DOHH2 (cell line): ENCODE results near the gene SLC6A3.

Experiments used
- EZH2phosphoT487 ChIP-seq: fragments of 200-600 bp; sonication (generic); IDR thresholded peaks from 2 replicates; pipeline ENCODE4 v1.6.1; 2017; ENCODE audit warnings: borderline replicate concordance, mild to moderate bottlenecking, antibody characterized with exemption, low read length, moderate library complexity, mixed read lengths
- TF ChIP-seq, protein P1 (sequence below): fragments of 200-600 bp; sonication (generic); IDR thresholded peaks from one replicate; pipeline ENCODE4 v1.5.1; 2014; ENCODE audit warnings: antibody characterized with exemption, mild to moderate bottlenecking, low read depth, low read length; ENCODE audit not compliant: poor library complexity, severe bottlenecking

DNA sequence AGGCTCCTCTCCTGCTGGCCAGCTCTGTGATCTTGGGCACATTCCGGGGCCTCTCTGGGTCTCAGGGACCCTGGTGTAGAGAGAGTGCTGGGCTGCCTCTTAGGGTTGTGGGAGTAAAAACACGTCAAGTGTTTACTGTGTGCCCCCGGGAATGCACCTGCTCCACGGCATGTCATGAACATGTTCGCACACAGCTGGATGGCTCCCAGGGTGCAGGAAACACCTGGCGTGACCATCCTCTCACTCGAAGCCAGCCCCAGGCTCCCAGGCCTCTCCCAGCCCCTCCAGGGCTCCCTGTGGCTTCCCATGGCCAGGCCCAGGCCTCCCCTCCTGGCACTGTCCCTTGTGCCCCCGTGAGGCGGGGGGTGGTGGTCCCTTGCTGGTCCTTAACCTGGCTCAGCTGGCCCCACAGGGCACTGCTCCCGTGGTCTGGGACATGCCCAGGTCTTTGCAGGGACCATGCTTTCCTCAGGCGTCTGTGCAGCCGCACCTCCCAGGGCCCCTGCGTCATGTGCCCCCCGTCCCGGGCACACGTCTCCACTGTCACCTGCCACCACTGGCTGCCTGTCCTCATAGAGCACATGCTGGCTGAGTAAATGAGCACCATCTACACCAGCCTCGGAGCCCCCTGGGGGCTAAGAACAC lies 44.9 kb downstream of the SLC6A3 start:
- TF ChIP-seq, protein P1, sequence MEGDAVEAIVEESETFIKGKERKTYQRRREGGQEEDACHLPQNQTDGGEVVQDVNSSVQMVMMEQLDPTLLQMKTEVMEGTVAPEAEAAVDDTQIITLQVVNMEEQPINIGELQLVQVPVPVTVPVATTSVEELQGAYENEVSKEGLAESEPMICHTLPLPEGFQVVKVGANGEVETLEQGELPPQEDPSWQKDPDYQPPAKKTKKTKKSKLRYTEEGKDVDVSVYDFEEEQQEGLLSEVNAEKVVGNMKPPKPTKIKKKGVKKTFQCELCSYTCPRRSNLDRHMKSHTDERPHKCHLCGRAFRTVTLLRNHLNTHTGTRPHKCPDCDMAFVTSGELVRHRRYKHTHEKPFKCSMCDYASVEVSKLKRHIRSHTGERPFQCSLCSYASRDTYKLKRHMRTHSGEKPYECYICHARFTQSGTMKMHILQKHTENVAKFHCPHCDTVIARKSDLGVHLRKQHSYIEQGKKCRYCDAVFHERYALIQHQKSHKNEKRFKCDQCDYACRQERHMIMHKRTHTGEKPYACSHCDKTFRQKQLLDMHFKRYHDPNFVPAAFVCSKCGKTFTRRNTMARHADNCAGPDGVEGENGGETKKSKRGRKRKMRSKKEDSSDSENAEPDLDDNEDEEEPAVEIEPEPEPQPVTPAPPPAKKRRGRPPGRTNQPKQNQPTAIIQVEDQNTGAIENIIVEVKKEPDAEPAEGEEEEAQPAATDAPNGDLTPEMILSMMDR: no peak
- TF ChIP-seq EZH2phosphoT487: no peak
